Left colon (tissue), 2 donors: ENCODE measurements around the gene TNNI3K. TPM values are rescaled to one million over a fixed set of nuclear protein-coding genes. Genes with fewer than 3 reads are reported as not detected.
"Not testable (repeated sequence)": the region's sequence is repeated elsewhere in the genome, so short reads cannot be mapped to it uniquely, and the experiment has no call there.

Source experiments
- ATAC-seq: fragments of 200-7000 bp; cut with Tn5 transposase; one replicate; pipeline ENCODE4 v1.9.1; 2020; ENCODE audit warnings: mild to moderate bottlenecking, moderate library complexity
- DNase-seq, 2 donors: peaks; one replicate each; pipeline ENCODE4 v3.0.0-alpha.2; 2020
- intact Hi-C, 2 donors: fragments of 100-400 bp; cut with DNase I in 1 of 2; cut with micrococcal nuclease in 1 of 2; formaldehyde crosslinking; loops; one replicate each; pipeline versions ENCODE4 v1.11.2 to v1.14.0; 2022; cut with DNase I, micrococcal nuclease
- long read RNA-seq: library from polyadenylated mRNA; unstranded; transcript quantifications from one replicate; pipeline ENCODE4 v2.0.0, GENCODE V29; 2021
- total RNA-seq, 2 donors: library from RNA; stranded (reverse); fragmentation: NEBNext Ultra II Directional; extraction: Animal tissue kit (Norgen Biotek cat#: 25700); gene quantifications; one replicate each; pipeline ENCODE4 v1.2.1, GENCODE V29; 2021
- donor health status: DM: no; HTN: no; CAD: no.
- donor health status: DM: yes; HTN: yes; CAD: no.

Gene TNNI3K, protein sequence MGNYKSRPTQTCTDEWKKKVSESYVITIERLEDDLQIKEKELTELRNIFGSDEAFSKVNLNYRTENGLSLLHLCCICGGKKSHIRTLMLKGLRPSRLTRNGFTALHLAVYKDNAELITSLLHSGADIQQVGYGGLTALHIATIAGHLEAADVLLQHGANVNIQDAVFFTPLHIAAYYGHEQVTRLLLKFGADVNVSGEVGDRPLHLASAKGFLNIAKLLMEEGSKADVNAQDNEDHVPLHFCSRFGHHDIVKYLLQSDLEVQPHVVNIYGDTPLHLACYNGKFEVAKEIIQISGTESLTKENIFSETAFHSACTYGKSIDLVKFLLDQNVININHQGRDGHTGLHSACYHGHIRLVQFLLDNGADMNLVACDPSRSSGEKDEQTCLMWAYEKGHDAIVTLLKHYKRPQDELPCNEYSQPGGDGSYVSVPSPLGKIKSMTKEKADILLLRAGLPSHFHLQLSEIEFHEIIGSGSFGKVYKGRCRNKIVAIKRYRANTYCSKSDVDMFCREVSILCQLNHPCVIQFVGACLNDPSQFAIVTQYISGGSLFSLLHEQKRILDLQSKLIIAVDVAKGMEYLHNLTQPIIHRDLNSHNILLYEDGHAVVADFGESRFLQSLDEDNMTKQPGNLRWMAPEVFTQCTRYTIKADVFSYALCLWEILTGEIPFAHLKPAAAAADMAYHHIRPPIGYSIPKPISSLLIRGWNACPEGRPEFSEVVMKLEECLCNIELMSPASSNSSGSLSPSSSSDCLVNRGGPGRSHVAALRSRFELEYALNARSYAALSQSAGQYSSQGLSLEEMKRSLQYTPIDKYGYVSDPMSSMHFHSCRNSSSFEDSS
- total RNA-seq, result 1 to 10 TPM in 1 of 2 donors, not detected in 1; 1.0 TPM
- long read RNA-seq, result 0 reads

DNA sequence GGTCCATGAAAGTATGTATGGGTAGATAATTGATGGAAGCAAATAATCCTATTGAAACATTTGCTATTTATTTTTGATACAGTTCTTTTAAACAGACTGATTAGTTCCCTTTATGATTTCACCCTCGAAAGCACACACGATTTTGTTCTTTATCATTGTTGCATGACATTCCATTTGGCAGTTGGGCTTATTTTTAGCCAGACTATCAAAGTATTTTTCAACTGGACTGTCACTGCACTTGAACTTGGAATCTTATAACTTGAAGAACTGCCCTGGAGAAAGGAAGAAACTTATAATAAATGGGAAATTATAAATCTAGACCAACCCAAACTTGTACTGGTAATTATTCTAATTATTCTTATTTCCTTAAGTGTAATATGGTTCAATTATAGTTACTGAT is at the start of gene TNNI3K:
TNNI3K (plus strand) TSS at position 235 of the 400 bp plus-strand sequence; CDS start at position 300, 65 bp downstream.
- intact Hi-C loops, result no loop called here
- ATAC-seq, result no peak
- no peak for DNase-seq

GRCh38 chr1:74193908-74194307 is 41.3 kb upstream of the TNNI3K start:
- ATAC-seq (no peak), DNase-seq (no peak)
- intact Hi-C loops, result no loop called here

- intact Hi-C loops, result no loop called here
- ATAC-seq (no peak), DNase-seq (no peak)
Observed at GRCh38 chr1:74195339-74195738, 39.8 kb upstream of the TNNI3K start.

DNA sequence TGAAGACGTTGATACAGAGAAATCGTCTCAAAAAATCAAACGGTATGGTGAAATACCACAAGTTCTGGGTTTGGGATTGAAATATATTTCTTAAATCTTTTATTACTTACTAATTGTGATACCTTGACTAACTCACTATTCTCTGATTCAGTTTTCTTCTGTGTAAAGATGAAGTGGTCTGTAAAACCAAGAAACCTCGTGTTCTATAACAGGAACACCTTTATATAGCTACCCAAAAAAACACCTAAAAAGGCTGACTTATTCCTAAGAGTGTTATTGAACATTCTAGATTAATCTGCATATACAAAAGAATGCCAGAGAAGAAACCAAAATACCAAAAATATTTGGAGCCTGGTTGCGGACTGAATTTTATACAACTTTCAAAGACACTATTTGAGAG is 37.9 kb upstream of the TNNI3K start:
- DNase-seq (no peak), ATAC-seq (no peak)
- intact Hi-C loops, result no loop called here

- peak; percentile 93 to 97 for DNase-seq
- intact Hi-C loops, result no loop called here
- ATAC-seq, result peak; percentile 100
Observed at GRCh38 chr1:74197657-74198552, 37.3 kb upstream of the TNNI3K start, which contains the start of the genes FPGT and LRRIQ3. Gene FPGT (plus strand): TSS chr1:74198242. CDS start chr1:74198279, 37 bp downstream. Gene LRRIQ3 (minus strand): TSS chr1:74198176. CDS start chr1:74183684, 14,492 bp downstream.

- DNase-seq (no peak), ATAC-seq (no peak)
- intact Hi-C loops, result no loop called here
Observed at GRCh38 chr1:74199504-74199903, 35.7 kb upstream of the TNNI3K start.

GRCh38 chr1:74205266-74205665 is 29.9 kb upstream of the TNNI3K start:
- ATAC-seq, result no peak
- intact Hi-C loops, result no loop called here
- no peak for DNase-seq

- DNase-seq, result no peak
- intact Hi-C loops, result no loop called here
- no peak for ATAC-seq
Observed at GRCh38 chr1:74215229-74215628, 20.0 kb upstream of the TNNI3K start.

GRCh38 chr1:74222701-74223100 is 12.5 kb upstream of the TNNI3K start:
- DNase-seq (no peak), ATAC-seq (peak; percentile 60)
- intact Hi-C loops, result no loop called here

DNA sequence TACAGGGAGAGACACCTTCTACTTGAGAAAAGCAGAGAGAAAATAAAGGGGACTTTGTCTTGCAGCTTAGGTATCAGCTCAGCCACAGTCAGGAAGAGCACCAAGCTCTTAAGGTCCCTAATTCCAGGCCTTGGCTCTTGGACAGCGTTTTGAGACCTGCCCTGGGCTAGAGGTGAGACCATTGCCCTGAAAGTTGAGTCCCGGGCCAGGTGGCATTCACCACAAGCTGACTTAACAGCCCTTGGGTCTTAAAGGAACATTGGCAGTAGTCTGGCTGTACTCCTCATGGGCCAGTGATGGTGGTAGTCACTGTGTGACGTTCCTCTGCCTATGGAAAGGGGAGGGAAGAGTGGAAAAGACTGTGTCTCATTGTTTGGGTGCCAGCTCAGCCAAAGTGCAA is 11.7 kb upstream of the TNNI3K start:
- ATAC-seq (no peak), DNase-seq (no peak)
- intact Hi-C loops, result no loop called here

DNA sequence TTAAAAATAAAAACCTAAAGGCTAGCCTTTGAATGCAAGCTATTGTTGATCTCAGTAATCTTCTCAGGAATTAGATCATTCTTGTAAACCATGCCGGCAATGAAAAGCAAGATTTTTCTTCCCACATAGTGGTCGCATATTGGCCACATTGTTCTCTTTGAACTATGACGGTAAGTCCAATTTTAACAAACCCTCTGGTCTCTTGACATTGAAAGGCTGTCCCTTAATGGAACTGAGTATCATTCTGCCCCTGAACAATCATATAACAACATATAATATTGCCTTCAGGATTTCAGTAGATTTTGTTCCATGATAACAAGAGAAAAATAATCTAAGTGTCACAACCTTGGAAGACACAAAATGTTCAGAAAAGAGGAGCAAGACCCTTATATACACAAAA is 1.3 kb downstream of the TNNI3K start:
- intact Hi-C loops, result no loop called here
- DNase-seq, result no peak
- no peak for ATAC-seq

DNA sequence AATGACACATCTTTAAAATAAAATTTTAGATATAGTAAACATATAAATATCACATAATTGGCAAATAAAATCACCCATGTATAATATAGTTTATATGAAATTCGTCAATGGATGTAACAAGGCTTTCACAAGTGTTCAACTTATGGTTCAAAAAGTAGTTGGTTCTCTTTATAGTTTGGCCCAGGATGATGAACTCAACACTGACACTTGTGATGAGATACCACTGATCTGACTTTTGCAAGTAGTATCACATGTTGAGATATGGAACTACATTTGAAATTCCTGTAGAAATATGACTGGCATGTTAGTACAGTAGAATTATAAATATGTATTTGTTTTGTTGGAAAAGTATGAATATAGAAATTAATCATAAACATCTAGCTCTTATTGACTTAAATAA is 1.8 kb downstream of the TNNI3K start:
- DNase-seq, result no peak
- intact Hi-C loops, result no loop called here
- no peak for ATAC-seq

DNA sequence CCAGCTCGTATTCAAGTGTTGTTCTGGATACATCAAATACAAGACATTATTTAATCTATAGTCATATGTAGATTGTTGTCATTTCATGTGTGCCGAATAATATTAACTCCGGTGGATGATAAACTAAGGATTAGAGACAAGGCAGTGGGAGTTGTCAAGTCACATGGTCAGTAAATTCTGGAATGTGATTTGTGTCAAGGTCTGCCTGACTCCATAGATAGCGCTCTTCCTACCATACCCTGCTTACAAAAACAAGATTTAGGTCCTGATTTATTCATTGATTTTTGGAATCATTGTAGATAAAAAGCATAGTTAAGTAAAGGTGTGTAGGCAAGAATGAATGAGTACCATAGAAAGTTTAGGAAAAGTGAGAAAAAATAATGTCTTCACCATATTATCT is 2.6 kb downstream of the TNNI3K start:
- intact Hi-C loops, result no loop called here
- no peak for ATAC-seq

DNA sequence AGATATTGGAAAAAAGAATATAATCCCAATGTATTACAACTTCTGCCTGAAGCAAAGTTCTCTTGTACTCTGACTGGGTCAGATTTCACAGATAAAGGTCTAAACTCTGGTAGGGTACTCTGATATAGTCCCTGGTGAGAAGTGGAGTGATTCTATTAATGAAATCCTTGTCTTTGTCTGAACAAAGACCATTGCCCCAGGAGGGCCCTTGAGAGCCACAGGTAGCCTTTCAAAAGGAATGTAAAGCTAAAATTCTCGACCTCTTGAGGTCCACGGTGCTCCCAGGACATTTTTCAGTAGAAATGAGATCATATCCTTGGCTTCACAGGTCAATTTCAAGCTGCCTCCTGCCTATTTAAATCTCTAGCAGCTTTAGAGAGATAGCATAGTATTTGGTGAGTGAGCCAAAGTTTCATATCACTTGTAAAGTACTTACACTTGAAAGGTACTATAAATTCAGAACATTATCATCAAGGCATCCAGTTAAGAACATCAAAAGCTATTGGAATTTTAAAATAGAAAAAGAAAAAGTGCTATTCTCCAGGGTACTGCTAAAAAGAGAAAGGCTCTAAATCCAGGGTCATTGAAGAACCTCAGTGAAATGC is 10.1 kb downstream of the TNNI3K start:
- no peak for ATAC-seq
- intact Hi-C loops, result no loop called here

More for the DNA sequence above, 2.6 kb downstream of the TNNI3K start:
- no peak for DNase-seq

DNA sequence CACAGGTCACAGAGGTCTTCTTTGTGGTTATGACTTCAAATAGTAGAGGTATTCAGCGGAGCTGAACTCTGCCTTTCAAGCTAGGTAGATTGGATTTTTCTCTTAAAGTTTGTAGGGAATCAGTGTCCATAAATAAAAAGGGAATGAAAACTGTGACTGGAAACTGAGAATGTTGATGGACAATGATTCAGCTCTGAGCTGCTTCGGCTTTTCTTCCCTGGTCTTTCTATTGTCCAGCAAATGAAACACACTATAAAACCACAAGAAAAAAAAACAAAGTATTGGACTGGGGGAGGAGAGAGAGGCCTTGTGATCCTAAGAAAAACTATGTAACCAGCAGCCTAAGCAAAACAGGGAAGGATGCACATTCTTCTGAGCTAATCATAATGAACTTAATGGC is 11.1 kb downstream of the TNNI3K start:
- ATAC-seq (no peak), DNase-seq (no peak)
- intact Hi-C loops, result no loop called here

More for the DNA sequence above, 10.1 kb downstream of the TNNI3K start:
- DNase-seq, result no peak

DNA sequence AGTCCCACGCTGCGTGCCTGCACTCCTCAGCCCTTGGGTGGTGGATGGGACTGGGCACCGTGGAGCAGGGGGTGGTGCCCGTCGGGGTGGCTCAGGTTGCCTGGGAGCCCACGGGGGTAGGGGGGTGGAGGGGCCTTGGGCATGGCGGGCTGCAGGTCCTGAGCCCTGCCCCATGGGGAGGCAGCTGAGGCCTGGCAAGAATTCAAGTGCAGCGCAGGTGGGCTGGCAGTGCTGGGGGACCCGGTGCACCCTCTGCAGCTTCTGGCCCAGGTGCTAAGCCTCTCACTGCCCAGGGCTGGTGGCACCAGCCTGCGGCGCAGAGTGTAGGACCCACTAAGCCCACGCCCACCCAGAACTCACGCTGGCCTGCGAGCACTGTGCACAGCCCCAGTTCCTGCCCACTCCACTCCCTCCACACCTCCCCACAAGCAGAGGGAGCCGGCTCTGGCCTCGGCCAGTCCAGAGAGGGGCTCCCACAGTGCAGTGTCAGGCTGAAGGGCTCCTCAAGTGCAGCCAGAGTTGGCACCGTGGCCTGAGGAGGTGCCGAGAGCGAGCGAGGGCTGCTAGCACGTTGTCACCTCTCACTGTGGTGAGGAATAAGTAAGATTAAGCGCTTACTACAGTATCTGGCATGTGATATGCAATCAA is 12.8 kb downstream of the TNNI3K start:
- no peak for DNase-seq
- no peak for ATAC-seq
- intact Hi-C loops, result no loop called here

DNA sequence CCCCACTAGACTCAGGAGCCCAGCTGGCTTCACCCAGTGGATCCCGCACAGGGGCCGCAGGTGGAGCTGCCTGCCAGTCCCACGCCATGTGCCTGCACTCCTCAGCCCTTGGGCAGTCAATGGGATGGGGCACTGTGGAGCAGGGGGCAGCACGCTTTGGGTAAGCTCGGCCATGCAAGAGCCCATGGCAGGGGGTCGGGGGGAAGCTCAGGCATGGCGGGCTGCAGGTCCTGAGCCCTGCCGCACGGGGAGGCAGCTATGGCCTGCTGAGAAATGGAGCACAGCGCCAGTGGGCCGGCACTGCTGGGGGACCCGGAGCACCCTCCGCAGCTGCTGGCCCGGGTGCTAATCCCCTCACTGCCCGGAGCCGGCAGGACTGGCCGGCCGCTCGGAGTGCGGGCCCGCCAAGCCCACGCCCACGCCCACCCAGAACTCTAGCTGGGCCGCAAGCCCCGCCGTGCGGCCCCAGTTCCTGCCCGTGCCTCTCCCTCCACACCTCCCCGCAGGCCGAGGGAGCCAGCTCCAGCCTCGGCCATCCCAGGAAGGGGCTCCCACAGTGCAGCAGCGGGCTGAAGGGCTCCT is 18.1 kb downstream of the TNNI3K start:
- DNase-seq, ATAC-seq, intact Hi-C loops: not testable (repeated sequence)

- ATAC-seq (no peak), DNase-seq (no peak)
- intact Hi-C loops, result no loop called here
Observed at GRCh38 chr1:74266001-74266400, 30.8 kb downstream of the TNNI3K start.
